Measurements from ENCODE around the gene SLC4A11.

Gene SLC4A11

DNA sequence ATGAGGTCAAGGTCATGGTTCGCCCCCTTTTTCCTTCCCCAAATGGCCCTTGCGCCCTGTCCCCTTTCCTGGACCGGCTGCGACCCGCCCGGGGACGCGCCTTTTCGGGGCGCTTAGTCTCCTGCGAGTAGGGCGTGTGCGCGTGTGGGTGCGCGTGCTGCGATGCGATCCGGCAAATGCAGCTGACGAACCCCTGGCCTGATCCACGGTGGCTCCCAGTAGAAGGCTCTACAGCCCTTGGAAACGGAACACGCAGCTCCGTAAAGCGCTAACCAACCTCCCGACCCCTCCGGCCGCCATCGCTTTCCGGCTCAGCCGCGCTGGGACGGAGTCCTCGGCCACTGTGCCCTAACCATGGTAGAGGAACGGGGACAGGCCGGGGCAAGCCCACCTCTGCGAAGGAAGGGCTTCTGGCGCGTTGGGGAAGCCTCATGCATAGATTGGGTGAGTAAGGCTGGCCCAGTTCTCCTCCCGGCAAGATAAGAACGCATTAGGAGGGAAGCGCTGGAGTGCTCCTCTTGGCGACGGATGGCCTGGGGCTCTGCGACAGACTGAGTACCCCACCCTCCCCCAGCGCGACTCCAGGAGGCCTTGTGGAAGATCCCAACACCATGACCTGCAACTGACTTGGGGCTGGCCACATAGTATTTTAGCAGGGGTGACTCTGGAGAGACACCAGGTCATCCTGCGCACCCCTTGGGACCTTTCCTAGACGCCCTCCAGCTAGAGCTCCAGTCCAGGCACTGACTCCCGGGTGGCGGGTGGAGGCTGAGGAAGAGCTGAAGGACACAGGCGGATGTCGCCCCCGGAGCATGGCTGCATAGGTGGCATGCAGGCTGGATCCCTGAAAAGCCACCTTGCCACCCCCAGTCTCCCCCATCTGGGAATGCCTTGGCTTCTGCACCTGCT, 1.1 kb upstream of the SLC4A11 start:
- H3K27me3 ChIP-seq (ENCODE audit: low read length) = no peaks in the 10 kb centered on the region
- no peaks in the 10 kb centered on the region for H3F3A ChIP-seq (ENCODE audit: insufficient read depth)
- H2AFZ ChIP-seq (ENCODE audit: low read depth, low read length, severe bottlenecking) = no peak overlapping the region
- no peak overlapping the region for H3K27ac ChIP-seq (ENCODE audit: low read depth, low read length)
- H3K9ac ChIP-seq (ENCODE audit: low read length) = no peak overlapping the region
- no peaks in the 10 kb centered on the region for H4K20me1 ChIP-seq (ENCODE audit: low read depth, low read length)
- no peak overlapping the region for H3K4me2 ChIP-seq (ENCODE audit: low read depth, low read length, poor library complexity, severe bottlenecking)
- H3K4me3 ChIP-seq (ENCODE audit: insufficient read depth, low read length, poor library complexity, severe bottlenecking) = no peak overlapping the region
- H3K36me3 ChIP-seq (ENCODE audit: low read length) = no peaks in the 10 kb centered on the region
- no peak for TF ChIP-seq EZH2phosphoT487 (conservative IDR thresholded peaks at IDR 0.05; ENCODE audit: low read length)
- TF ChIP-seq, protein P1, sequence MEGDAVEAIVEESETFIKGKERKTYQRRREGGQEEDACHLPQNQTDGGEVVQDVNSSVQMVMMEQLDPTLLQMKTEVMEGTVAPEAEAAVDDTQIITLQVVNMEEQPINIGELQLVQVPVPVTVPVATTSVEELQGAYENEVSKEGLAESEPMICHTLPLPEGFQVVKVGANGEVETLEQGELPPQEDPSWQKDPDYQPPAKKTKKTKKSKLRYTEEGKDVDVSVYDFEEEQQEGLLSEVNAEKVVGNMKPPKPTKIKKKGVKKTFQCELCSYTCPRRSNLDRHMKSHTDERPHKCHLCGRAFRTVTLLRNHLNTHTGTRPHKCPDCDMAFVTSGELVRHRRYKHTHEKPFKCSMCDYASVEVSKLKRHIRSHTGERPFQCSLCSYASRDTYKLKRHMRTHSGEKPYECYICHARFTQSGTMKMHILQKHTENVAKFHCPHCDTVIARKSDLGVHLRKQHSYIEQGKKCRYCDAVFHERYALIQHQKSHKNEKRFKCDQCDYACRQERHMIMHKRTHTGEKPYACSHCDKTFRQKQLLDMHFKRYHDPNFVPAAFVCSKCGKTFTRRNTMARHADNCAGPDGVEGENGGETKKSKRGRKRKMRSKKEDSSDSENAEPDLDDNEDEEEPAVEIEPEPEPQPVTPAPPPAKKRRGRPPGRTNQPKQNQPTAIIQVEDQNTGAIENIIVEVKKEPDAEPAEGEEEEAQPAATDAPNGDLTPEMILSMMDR (IDR thresholded peaks at IDR 0.05; ENCODE audit: insufficient read depth, low read length, poor library complexity, severe bottlenecking) = no peak
- no peaks in the 10 kb centered on the region for H3K9me3 ChIP-seq (ENCODE audit: insufficient read depth, low read length)
- H3K79me2 ChIP-seq (ENCODE audit: insufficient read depth, low read length) = no peaks in the 10 kb centered on the region
- H3K9me2 ChIP-seq (replicated peaks; ENCODE audit: insufficient read depth, low read length) = no peaks in the 10 kb centered on the region

DNA sequence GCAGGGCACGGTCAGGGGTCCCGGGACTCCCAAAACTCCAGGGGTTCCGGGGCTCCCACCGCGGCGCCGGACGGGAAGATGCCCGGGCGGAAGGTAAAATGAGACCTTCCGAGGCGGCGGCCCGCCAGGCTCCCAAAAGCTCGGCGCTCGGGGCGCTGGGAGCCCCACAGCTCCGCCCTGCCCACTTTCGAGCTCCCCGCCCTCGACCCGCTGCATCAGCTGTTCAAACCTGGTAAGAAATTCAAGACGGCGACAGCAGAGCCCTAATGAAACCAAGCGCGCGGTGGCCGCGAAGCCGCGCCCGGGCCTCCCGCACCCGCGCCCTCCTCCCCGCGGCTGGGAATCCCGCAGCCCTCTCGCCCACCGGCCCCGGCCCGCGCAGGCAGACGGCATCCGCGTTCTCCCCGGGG, 369 bp downstream of the SLC4A11 start:
- peak overlapping the region; percentile 68 for H3K4me3 ChIP-seq (ENCODE audit: insufficient read depth, low read length, poor library complexity, severe bottlenecking)
- H2AFZ ChIP-seq (ENCODE audit: low read depth, low read length, severe bottlenecking) = peak overlapping the region; percentile 83
- TF ChIP-seq, protein P1 (IDR thresholded peaks at IDR 0.05; ENCODE audit: insufficient read depth, low read length, poor library complexity, severe bottlenecking) = no peak
- no peaks in the 10 kb centered on the region for H3K9me3 ChIP-seq (ENCODE audit: insufficient read depth, low read length)
- no peaks in the 10 kb centered on the region for H3K36me3 ChIP-seq (ENCODE audit: low read length)
- H3K4me2 ChIP-seq (ENCODE audit: low read depth, low read length, poor library complexity, severe bottlenecking) = peak overlapping the region; percentile 63
- no peak overlapping the region for H3K27ac ChIP-seq (ENCODE audit: low read depth, low read length)
- no peaks in the 10 kb centered on the region for H3K27me3 ChIP-seq (ENCODE audit: low read length)
- H4K20me1 ChIP-seq (ENCODE audit: low read depth, low read length) = no peaks in the 10 kb centered on the region
- H3K9me2 ChIP-seq (replicated peaks; ENCODE audit: insufficient read depth, low read length) = no peaks in the 10 kb centered on the region
- no peaks in the 10 kb centered on the region for H3F3A ChIP-seq (ENCODE audit: insufficient read depth)
- H3K9ac ChIP-seq (ENCODE audit: low read length) = peak overlapping the region; percentile 53
- H3K79me2 ChIP-seq (ENCODE audit: insufficient read depth, low read length) = no peaks in the 10 kb centered on the region

DNA sequence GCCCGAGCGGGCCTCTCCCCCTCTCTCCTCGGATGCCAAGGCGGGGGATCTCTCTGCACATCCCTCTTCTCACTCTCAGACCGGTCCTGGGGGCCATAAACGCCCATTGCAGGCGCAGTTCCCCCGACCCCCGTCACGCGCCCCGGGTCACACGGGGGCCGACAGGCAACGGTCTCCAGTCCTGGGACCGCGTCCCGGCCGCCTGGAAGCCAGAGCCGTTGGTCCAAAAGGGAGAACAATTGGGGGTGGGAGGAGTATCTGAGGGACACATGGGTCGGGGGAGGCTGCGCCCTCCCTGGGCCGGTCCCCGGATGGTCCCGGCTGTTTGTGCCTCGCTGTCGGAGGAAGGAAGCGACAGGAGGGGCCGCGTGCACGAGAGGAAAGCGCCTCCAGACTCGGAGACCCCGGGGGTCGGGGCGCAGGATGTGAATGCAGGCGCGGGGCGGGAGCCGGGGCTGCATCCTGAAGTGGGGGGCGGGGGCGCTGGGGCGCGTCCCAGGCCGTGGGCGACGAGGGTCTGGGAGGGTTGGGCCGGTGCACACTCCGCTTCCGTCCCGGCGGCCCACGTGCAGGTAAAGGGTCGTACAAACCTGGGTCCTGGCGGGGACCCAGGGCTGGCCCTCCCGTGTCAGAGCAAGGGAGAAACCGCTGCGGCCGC, 903 bp downstream of the SLC4A11 start:
- H3K9me2 ChIP-seq (replicated peaks; ENCODE audit: insufficient read depth, low read length) = no peaks in the 10 kb centered on the region
- H3K27ac ChIP-seq (ENCODE audit: low read depth, low read length) = no peak overlapping the region
- H3K27me3 ChIP-seq (ENCODE audit: low read length) = no peaks in the 10 kb centered on the region
- no peaks in the 10 kb centered on the region for H3K9me3 ChIP-seq (ENCODE audit: insufficient read depth, low read length)
- H3K36me3 ChIP-seq (ENCODE audit: low read length) = no peaks in the 10 kb centered on the region
- peak overlapping the region; percentile 83 for H2AFZ ChIP-seq (ENCODE audit: low read depth, low read length, severe bottlenecking)
- no peaks in the 10 kb centered on the region for H4K20me1 ChIP-seq (ENCODE audit: low read depth, low read length)
- H3F3A ChIP-seq (ENCODE audit: insufficient read depth) = no peaks in the 10 kb centered on the region
- H3K4me2 ChIP-seq (ENCODE audit: low read depth, low read length, poor library complexity, severe bottlenecking) = peak overlapping the region; percentile 63
- peak overlapping the region; percentile 53 for H3K9ac ChIP-seq (ENCODE audit: low read length)
- TF ChIP-seq, protein P1 (IDR thresholded peaks at IDR 0.05; ENCODE audit: insufficient read depth, low read length, poor library complexity, severe bottlenecking) = no peak
- no peak for TF ChIP-seq EZH2phosphoT487 (conservative IDR thresholded peaks at IDR 0.05; ENCODE audit: low read length)
- peak overlapping the region; percentile 68 for H3K4me3 ChIP-seq (ENCODE audit: insufficient read depth, low read length, poor library complexity, severe bottlenecking)
- H3K79me2 ChIP-seq (ENCODE audit: insufficient read depth, low read length) = no peaks in the 10 kb centered on the region
